ENCODE results near the gene LYAR.

LYAR gene

DNA sequence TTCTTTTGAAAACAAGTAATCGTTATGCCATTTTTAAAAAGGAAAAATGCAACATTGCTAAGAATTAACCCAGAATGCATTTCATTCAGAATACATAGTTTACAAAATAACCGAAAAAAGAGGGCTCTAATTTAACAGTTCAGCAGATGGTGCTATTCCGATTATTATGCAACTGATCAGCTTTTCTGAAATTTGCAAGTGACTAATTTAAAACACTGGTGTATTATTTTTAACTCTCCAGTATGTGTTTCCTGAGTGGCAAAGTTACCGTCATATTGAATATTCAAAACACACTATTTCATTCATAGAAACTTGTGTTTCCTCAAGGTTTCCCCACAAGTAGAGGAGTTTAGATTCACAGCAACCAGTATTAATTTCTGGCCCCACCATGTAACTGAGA is 21.2 kb upstream of the LYAR start:
- no peaks in the 10 kb centered on the region for H3K4me1 Mint-ChIP-seq
- no peaks in the 10 kb centered on the region for H3K9me3 Mint-ChIP-seq
- peaks cover 42% of the 10 kb centered on the region for H3K36me3 Mint-ChIP-seq (ENCODE audit: low read depth)
- DNase-seq, result no peak
- TF ChIP-seq, protein P1, sequence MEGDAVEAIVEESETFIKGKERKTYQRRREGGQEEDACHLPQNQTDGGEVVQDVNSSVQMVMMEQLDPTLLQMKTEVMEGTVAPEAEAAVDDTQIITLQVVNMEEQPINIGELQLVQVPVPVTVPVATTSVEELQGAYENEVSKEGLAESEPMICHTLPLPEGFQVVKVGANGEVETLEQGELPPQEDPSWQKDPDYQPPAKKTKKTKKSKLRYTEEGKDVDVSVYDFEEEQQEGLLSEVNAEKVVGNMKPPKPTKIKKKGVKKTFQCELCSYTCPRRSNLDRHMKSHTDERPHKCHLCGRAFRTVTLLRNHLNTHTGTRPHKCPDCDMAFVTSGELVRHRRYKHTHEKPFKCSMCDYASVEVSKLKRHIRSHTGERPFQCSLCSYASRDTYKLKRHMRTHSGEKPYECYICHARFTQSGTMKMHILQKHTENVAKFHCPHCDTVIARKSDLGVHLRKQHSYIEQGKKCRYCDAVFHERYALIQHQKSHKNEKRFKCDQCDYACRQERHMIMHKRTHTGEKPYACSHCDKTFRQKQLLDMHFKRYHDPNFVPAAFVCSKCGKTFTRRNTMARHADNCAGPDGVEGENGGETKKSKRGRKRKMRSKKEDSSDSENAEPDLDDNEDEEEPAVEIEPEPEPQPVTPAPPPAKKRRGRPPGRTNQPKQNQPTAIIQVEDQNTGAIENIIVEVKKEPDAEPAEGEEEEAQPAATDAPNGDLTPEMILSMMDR (IDR thresholded peaks at IDR 0.05), result no peak
- H3K27me3 Mint-ChIP-seq (ENCODE audit: low read depth, poor library complexity), result no peaks in the 10 kb centered on the region
- no peak overlapping the region for H3K27ac Mint-ChIP-seq
- H3K4me3 Mint-ChIP-seq, result no peak overlapping the region

DNA sequence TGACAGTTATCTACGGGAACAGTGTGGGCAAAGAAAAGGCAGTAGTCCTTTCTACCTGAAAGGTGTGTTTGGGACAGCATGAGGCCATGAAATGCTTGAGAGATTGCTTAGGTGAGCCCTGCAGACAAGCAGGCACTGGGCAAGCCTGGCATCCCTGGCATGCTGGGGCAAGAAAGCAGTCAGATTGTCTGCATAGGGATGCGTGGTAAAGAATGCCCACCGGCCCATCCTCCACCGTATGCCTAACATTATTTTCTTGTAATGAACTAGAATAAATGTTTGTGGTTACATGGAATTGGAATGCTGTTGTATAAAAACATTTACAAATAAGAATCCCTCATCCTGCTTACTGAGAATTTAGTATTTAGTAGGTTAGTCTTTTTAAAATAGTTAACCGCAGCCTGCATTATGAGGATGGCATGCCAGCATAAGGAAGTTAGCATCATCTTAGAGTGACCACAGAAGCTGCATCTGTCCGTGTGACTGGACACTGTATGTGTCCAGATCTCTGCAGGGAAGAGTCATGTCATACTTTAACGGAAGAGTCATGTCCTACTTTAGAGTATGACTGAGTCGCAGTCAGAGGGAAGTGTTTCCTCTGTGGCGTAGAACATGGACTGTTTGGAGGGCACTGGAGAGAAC is 19.0 kb upstream of the LYAR start:
- Mint-ChIP-seq H3K27ac (no peak overlapping the region), H3K4me3 (no peak overlapping the region), H3K27me3 (ENCODE audit: low read depth, poor library complexity) (no peaks in the 10 kb centered on the region), H3K9me3 (no peaks in the 10 kb centered on the region), H3K36me3 (ENCODE audit: low read depth) (peaks cover 34% of the 10 kb centered on the region), H3K4me1 (no peaks in the 10 kb centered on the region)
- DNase-seq, result no peak
- TF ChIP-seq, protein P1 (IDR thresholded peaks at IDR 0.05), result no peak

DNA sequence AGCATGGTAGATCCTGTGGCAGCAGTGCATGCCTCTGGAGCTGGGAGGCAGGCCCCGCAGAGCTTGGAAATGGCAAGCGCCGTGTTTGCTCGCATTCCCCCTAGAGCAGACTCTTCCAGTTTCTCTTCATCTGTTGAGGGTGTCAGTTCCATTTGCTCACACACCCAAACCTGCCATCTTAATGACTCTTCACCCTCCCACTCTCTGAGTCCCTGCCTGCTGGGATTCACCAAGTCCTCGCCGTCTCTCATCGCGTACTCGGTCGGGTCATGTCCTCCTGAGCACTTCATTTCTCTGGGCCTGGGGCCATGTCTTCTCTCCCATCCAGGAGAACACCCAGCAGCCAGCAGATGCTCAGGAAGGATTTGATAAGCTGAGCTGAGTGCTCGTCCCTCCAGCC is 17.0 kb upstream of the LYAR start:
- Mint-ChIP-seq H3K36me3 (ENCODE audit: low read depth) (peaks cover 38% of the 10 kb centered on the region), H3K27me3 (ENCODE audit: low read depth, poor library complexity) (no peaks in the 10 kb centered on the region), H3K4me1 (no peaks in the 10 kb centered on the region), H3K4me3 (no peak overlapping the region), H3K9me3 (no peaks in the 10 kb centered on the region), H3K27ac (no peak overlapping the region)
- DNase-seq, result no peak
- TF ChIP-seq, protein P1 (IDR thresholded peaks at IDR 0.05), result no peak

DNA sequence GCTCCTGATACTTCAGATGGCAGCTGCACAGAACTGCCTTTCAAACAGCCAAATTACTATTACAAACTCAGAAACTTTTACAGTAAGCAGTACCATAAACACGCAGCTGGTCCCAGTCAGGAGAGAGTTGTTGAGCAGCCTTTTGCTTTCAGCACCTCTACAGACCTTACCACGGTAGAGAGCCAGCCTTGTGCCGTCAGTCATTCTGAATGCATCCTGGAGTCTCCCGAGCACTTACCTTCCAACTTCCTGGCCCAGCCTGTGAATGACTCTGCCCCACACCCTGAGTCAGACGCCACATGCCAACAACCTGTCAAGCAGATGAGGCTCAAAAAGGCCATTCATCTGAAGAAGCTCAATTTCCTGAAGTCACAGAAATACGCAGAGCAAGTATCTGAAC is 12.5 kb upstream of the LYAR start:
- peak overlapping the region; percentile 39 for H3K27ac Mint-ChIP-seq

DNA sequence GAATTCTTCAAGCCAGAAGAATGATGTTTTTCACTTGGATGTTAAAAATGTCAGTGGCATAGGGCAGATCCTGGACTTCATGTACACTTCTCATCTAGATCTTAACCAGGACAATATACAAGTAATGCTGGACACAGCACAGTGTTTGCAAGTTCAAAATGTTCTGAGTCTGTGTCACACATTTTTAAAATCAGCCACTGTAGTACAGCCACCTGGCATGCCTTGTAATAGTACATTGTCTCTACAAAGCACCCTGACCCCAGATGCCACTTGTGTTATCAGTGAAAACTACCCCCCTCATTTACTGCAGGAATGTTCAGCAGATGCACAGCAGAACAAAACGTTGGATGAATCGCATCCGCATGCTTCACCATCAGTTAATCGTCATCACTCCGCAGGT is 12.0 kb upstream of the LYAR start:
- no peak for DNase-seq
- TF ChIP-seq, protein P1 (IDR thresholded peaks at IDR 0.05), result no peak

More for the DNA sequence above, 12.5 kb upstream of the LYAR start:
- Mint-ChIP-seq H3K9me3 (no peaks in the 10 kb centered on the region), H3K4me1 (no peaks in the 10 kb centered on the region), H3K27me3 (ENCODE audit: low read depth, poor library complexity) (no peaks in the 10 kb centered on the region), H3K36me3 (ENCODE audit: low read depth) (peaks cover 34% of the 10 kb centered on the region), H3K4me3 (no peak overlapping the region)
- TF ChIP-seq, protein P1 (IDR thresholded peaks at IDR 0.05), result no peak
- DNase-seq, result no peak

DNA sequence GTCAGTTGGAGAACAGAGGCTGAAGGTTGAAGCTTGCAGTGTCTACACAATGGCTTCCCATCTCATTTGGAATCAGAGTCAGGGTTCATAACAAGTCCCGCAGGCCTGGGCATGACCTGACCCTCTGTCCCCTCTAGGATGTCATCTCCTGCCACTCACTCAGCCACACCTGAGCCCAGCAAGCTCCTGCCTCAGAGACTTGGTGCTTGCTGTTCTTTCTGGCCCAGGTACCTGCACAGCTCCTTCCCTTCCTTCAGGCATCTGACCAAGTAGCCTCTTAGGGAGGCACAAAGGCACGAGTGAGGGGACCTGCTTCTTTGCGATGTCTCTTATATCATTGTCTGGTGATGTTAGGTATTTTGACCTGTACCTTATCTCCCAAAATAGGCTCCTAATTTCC is 9.1 kb upstream of the LYAR start:
- H3K9me3 Mint-ChIP-seq, result peaks cover 20% of the 10 kb centered on the region
- TF ChIP-seq, protein P1 (IDR thresholded peaks at IDR 0.05), result no peak
- no peaks in the 10 kb centered on the region for H3K4me1 Mint-ChIP-seq
- H3K27me3 Mint-ChIP-seq (ENCODE audit: low read depth, poor library complexity), result no peaks in the 10 kb centered on the region
- H3K27ac Mint-ChIP-seq, result no peak overlapping the region
- H3K4me3 Mint-ChIP-seq, result no peak overlapping the region
- no peak for DNase-seq
- H3K36me3 Mint-ChIP-seq (ENCODE audit: low read depth), result peaks cover 40% of the 10 kb centered on the region

More for the DNA sequence above, 12.0 kb upstream of the LYAR start:
- H3K4me3 Mint-ChIP-seq, result no peak overlapping the region
- no peaks in the 10 kb centered on the region for H3K4me1 Mint-ChIP-seq
- H3K9me3 Mint-ChIP-seq, result no peaks in the 10 kb centered on the region
- H3K27me3 Mint-ChIP-seq (ENCODE audit: low read depth, poor library complexity), result no peaks in the 10 kb centered on the region
- no peak overlapping the region for H3K27ac Mint-ChIP-seq
- peaks cover 30% of the 10 kb centered on the region for H3K36me3 Mint-ChIP-seq (ENCODE audit: low read depth)

Measured in nephron progenitor cell (in vitro differentiated cells).